ENCODE results near the gene BPNT1.

- TF ChIP-seq ZNF558 (CRISPR knock-in tag; IDR thresholded peaks at IDR 0.05; ENCODE audit: borderline replicate concordance), result no peak
- TF ChIP-seq ZNF510 (CRISPR knock-in tag; IDR thresholded peaks at IDR 0.05; ENCODE audit: low read depth), result no peak
- TF ChIP-seq FOXK1 (CRISPR knock-in tag; IDR thresholded peaks at IDR 0.05; ENCODE audit: borderline replicate concordance, low read depth), result no peak
- no peak for TF ChIP-seq RXRA (CRISPR knock-in tag; IDR thresholded peaks at IDR 0.05)
- no peak for TF ChIP-seq ZNF33B (CRISPR knock-in tag; IDR thresholded peaks at IDR 0.05)
- no peak for TF ChIP-seq MXI1 (IDR thresholded peaks at IDR 0.05; ENCODE audit: borderline replicate concordance, low read depth, low read length)
- no peak for TF ChIP-seq KDM1A (CRISPR knock-in tag; IDR thresholded peaks at IDR 0.05)
- TF ChIP-seq ZFP36 (IDR thresholded peaks at IDR 0.05; ENCODE audit: borderline replicate concordance, low read depth, low read length, partially characterized antibody), result no peak
These were observed 11.7 kb downstream of the BPNT1 start for GRCh38 chr1:220077887-220078286.

Measured in HepG2 (cell line).